ENCODE results near the gene KIAA1958.

KIAA1958 gene

GRCh38 chr9:112559629-112560413, 73.2 kb downstream of the KIAA1958 start:
- DNase-seq (ENCODE audit: low read depth) = no peak

GRCh38 chr9:112562235-112562958, 75.8 kb downstream of the KIAA1958 start:
- H3K4me3 ChIP-seq (ENCODE audit: control insufficient read depth, low read depth, low read length) = no peak overlapping the region
- no peak for DNase-seq (ENCODE audit: low read depth)
- no peak for TF ChIP-seq CTCF (IDR thresholded peaks at IDR 0.05; ENCODE audit: control insufficient read depth, insufficient read depth, low read depth, low read length, missing control alignments)

More at GRCh38 chr9:112559629-112560413, 73.2 kb downstream of the KIAA1958 start:
- no peak for TF ChIP-seq CTCF (IDR thresholded peaks at IDR 0.05; ENCODE audit: control insufficient read depth, insufficient read depth, low read depth, low read length, missing control alignments)
- H3K4me3 ChIP-seq (ENCODE audit: control insufficient read depth, low read depth, low read length) = no peak overlapping the region

GRCh38 chr9:112569186-112569585, 82.6 kb downstream of the KIAA1958 start:
- no peak overlapping the region for H3K4me3 ChIP-seq (ENCODE audit: control insufficient read depth, low read depth, low read length)
- DNase-seq (ENCODE audit: low read depth) = peak; percentile 98
- no peak for TF ChIP-seq CTCF (IDR thresholded peaks at IDR 0.05; ENCODE audit: control insufficient read depth, insufficient read depth, low read depth, low read length, missing control alignments)

- DNase-seq (ENCODE audit: low read depth) = no peak
- no peak overlapping the region for H3K4me3 ChIP-seq (ENCODE audit: control insufficient read depth, low read depth, low read length)
- no peak for TF ChIP-seq CTCF (IDR thresholded peaks at IDR 0.05; ENCODE audit: control insufficient read depth, insufficient read depth, low read depth, low read length, missing control alignments)
These were observed 84.1 kb downstream of the KIAA1958 start for GRCh38 chr9:112570671-112571167.

- no peak for DNase-seq (ENCODE audit: low read depth)
These were observed 85.2 kb downstream of the KIAA1958 start for GRCh38 chr9:112571624-112572355.

More at GRCh38 chr9:112571624-112572355, 85.2 kb downstream of the KIAA1958 start:
- TF ChIP-seq CTCF (IDR thresholded peaks at IDR 0.05; ENCODE audit: control insufficient read depth, insufficient read depth, low read depth, low read length, missing control alignments) = no peak
- no peak overlapping the region for H3K4me3 ChIP-seq (ENCODE audit: control insufficient read depth, low read depth, low read length)
